Measurements from ENCODE around the gene XXYLT1.

XXYLT1 gene

GRCh38 chr3:195274259-195274966 lies 3.5 kb upstream of the XXYLT1 start:
- DNase-seq (ENCODE audit: low read depth), result no peak
- TF ChIP-seq CTCF (conservative IDR thresholded peaks at IDR 0.05; ENCODE audit: control insufficient read depth, insufficient read depth, low read depth, low read length), result no peak
- H3K4me3 ChIP-seq (ENCODE audit: control insufficient read depth, low read depth, low read length), result no peak overlapping the region

GRCh38 chr3:195271410-195272243 lies 668 bp upstream of the XXYLT1 start:
- DNase-seq (ENCODE audit: low read depth), result peak; percentile 79
- H3K4me3 ChIP-seq (ENCODE audit: control insufficient read depth, low read depth, low read length), result peak overlapping the region; percentile 89
- TF ChIP-seq CTCF (conservative IDR thresholded peaks at IDR 0.05; ENCODE audit: control insufficient read depth, insufficient read depth, low read depth, low read length), result peak; percentile 59

DNA sequence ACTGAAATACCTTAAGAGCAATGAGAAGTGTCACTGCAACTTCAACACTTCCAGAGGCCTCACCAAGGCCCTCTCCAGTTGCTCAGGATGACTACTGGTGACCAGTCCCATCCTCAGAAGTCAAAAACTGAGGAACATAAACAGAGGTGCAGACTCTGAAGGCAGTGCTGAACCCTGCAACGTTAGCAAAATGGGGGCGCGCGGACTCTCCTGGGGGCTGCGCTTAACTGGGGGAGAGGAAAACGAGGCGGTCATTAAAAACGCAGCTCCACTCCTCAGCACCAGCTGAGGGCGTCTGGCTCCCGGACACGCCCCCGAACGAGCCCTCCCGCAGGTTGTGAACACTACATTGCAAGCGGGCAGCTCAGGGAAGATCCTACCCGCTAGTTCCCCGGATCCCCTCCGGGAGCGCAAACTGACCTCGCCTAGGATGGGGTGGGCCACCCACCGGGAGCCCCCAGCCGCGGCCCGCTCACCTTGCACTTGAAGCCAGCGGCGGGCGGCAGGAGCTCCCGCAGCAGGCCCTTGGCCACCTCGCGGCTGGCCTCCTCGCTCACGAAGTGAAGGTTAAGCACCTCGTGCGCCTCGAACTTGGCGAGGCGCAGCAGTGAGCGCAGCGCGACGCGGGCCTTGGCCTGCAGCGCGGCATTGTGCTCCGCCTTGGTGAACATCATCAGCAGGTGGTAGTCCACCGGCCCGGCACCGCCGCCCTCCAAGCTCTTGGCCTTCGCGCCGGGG lies 711 bp downstream of the XXYLT1 start:
- peak; percentile 29 for DNase-seq (ENCODE audit: low read depth)
- H3K4me3 ChIP-seq (ENCODE audit: control insufficient read depth, low read depth, low read length), result peak overlapping the region; percentile 89
- TF ChIP-seq CTCF (conservative IDR thresholded peaks at IDR 0.05; ENCODE audit: control insufficient read depth, insufficient read depth, low read depth, low read length), result no peak

GRCh38 chr3:195269375-195270078 lies 1.4 kb downstream of the XXYLT1 start:
- no peak for TF ChIP-seq CTCF (conservative IDR thresholded peaks at IDR 0.05; ENCODE audit: control insufficient read depth, insufficient read depth, low read depth, low read length)
- peak overlapping the region; percentile 89 for H3K4me3 ChIP-seq (ENCODE audit: control insufficient read depth, low read depth, low read length)
- DNase-seq (ENCODE audit: low read depth), result no peak

DNA sequence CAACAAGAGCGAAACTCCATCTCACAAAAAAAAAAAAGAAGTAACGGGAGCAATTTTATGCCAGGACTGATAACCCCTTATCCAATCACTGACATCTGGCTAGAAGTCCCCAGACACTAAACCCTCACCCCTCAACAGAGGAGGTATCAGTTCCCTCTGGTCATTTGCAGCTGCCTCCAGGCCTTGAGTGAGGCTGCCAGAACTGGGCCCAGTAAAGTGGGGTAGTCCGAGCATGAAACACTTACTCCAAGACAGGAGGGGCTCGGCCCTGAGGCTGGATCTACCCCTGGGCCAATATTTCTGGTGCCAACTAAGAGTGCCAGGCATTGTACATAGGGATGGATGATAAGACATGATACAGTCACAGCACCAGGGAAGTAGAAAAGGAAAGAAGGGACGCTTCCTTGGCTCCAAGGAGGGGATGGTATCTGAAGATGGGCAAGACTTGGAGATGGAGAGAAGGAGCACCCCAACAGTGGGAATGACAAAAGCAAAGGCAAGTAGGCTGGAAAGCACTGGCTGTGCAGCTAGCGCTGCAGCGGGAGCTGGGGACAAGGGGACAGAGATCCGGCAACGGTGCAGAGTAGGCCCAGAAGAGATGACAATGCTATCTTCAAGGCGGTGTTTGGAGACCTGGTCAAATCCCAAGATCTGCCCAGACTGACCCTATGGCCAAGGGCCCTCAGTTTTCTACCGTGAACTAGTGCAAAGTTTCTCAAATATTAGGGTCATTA lies 2.2 kb downstream of the XXYLT1 start:
- no peak for DNase-seq (ENCODE audit: low read depth)
- no peak for TF ChIP-seq CTCF (conservative IDR thresholded peaks at IDR 0.05; ENCODE audit: control insufficient read depth, insufficient read depth, low read depth, low read length)
- H3K4me3 ChIP-seq (ENCODE audit: control insufficient read depth, low read depth, low read length), result no peak overlapping the region

All from fibroblast of mammary gland (primary cell).